ENCODE measurements around the gene EFNA5.

DNA sequence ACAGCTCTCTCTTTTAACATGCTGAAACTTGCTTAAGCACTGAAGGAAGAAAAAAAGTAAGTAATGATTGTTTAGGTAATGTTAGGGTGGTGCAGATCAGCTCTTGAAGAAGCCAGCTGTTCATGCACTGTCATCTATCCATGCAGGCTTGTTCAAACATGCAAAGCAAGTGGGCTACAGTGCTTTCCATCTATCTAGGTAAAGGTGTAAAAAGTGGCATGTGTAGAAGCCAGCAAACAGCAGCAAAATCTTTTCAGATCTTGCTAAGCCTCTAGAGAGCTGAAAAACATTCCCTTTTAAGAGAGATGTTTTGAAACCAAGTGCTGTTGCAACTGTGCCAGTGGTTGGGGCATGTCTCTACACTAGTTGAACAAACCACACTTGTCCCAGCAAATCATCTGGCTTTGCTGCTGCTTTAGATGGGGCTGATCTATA, 214.4 kb downstream of the EFNA5 start:
- TF ChIP-seq, protein P1, sequence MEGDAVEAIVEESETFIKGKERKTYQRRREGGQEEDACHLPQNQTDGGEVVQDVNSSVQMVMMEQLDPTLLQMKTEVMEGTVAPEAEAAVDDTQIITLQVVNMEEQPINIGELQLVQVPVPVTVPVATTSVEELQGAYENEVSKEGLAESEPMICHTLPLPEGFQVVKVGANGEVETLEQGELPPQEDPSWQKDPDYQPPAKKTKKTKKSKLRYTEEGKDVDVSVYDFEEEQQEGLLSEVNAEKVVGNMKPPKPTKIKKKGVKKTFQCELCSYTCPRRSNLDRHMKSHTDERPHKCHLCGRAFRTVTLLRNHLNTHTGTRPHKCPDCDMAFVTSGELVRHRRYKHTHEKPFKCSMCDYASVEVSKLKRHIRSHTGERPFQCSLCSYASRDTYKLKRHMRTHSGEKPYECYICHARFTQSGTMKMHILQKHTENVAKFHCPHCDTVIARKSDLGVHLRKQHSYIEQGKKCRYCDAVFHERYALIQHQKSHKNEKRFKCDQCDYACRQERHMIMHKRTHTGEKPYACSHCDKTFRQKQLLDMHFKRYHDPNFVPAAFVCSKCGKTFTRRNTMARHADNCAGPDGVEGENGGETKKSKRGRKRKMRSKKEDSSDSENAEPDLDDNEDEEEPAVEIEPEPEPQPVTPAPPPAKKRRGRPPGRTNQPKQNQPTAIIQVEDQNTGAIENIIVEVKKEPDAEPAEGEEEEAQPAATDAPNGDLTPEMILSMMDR (IDR thresholded peaks at IDR 0.05), result no peak
- no peak for TF ChIP-seq POLR2A (IDR thresholded peaks at IDR 0.05)

Measured in uterus (tissue), 2 donors.